IPS-15b (cell line): ENCODE results near the gene PAQR3.

Experiments
- H3K27me3 ChIP-seq: one replicate; pipeline ENCODE4 v1.6.1; 2013; ENCODE audit warnings: low read length; ENCODE audit not compliant: control insufficient read depth, insufficient read depth
- H3K36me3 ChIP-seq: one replicate; pipeline ENCODE4 v1.6.1; 2013; ENCODE audit warnings: low read length; ENCODE audit not compliant: control insufficient read depth, insufficient read depth
- H3K4me1 ChIP-seq: one replicate; pipeline ENCODE4 v1.6.1; 2013; ENCODE audit warnings: mild to moderate bottlenecking, low read length; ENCODE audit not compliant: control insufficient read depth, insufficient read depth
- H3K4me3 ChIP-seq: one replicate; pipeline ENCODE4 v1.5.1; 2013; ENCODE audit warnings: low read depth, low read length
- H3K9ac ChIP-seq: one replicate; pipeline ENCODE4 v1.6.1; 2013; ENCODE audit warnings: low read depth, mild to moderate bottlenecking, low read length
- H3K9me3 ChIP-seq: one replicate; pipeline ENCODE4 v1.6.1; 2013; ENCODE audit warnings: mild to moderate bottlenecking, low read length; ENCODE audit not compliant: control insufficient read depth, insufficient read depth

PAQR3 gene

GRCh38 chr4:78938868-78939666, at the start of gene PAQR3:
Gene PAQR3, minus strand, starts transcription at chr4:78939438. Its CDS starts 214 bp downstream, at chr4:78939224.
- peaks cover 28% of the 10 kb centered on the region for H3K4me1 ChIP-seq
- no peaks in the 10 kb centered on the region for H3K9me3 ChIP-seq
- H3K27me3 ChIP-seq, result peaks cover 9% of the 10 kb centered on the region
- peak within 1 kb of the TSS; percentile 77 for H3K9ac ChIP-seq
- peak within 1 kb of the TSS; percentile 93 for H3K4me3 ChIP-seq
- no peaks in the 10 kb centered on the region for H3K36me3 ChIP-seq

DNA sequence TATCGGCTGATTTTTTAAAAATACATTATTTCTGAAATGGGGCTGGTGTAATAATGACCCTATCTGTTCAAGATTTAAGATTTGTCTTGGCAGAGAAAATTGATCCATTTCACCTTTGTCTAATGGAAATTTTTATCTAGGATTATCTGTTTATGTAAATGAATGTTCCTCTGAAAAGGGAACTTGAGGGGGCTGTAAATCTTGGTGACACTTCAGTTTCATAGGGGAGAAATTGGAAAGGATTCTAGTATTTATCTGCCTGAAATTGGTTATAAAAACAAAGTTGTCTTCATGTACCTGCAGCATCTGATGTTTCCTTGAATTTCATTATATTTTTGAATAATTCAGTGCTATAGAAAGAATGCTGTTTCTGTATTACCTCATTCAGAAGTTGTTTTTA, 48.4 kb upstream of the PAQR3 start:
- Histone ChIP-seq H3K9me3 (peaks cover under 1% of the 10 kb centered on the region), H3K4me1 (no peaks in the 10 kb centered on the region), H3K9ac (no peak overlapping the region), H3K27me3 (no peaks in the 10 kb centered on the region), H3K4me3 (no peak overlapping the region), H3K36me3 (no peaks in the 10 kb centered on the region)

DNA sequence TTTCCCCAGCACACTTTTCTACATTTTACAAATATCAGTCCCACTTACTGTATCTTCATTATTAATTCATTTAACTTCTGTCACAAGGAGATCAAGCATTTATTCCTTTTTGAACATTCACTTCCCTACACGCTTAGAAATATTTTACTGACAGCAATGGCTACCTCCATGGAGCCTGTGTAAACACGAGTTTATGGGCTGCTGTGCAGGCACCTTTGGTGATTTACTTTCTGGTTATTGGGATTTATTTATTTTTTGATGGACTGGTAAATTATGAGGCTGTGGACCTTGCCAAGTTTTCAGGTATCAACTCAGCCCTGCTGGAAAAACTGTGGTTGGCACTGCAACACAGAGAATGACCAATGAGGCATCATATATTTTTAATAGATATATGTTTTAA, 45.4 kb upstream of the PAQR3 start:
- Histone ChIP-seq H3K27me3 (no peaks in the 10 kb centered on the region), H3K4me3 (no peak overlapping the region), H3K9ac (no peak overlapping the region), H3K9me3 (peaks cover 7% of the 10 kb centered on the region), H3K4me1 (no peaks in the 10 kb centered on the region), H3K36me3 (no peaks in the 10 kb centered on the region)

DNA sequence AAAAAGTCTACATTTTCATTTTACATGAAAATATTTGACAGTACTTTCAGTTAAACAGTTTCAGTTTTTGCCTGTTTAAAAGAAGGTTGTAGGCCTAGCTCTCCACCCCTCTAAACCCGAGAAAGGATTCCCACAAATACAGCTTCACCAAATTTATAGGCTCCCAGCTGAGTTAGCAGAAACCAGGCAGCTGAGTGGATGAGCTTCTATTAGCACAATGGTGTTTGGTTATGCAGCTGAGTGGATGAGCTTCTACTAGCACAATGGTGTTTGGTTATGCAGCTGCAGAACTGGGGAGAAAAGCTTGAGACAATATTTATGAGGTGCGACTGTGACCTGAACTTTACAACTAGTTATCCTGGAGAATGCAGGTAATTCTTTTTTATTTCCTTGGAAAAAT, 36.6 kb upstream of the PAQR3 start:
- Histone ChIP-seq H3K36me3 (no peaks in the 10 kb centered on the region), H3K27me3 (no peaks in the 10 kb centered on the region), H3K9ac (no peak overlapping the region), H3K4me1 (no peaks in the 10 kb centered on the region), H3K9me3 (no peaks in the 10 kb centered on the region), H3K4me3 (no peak overlapping the region)

GRCh38 chr4:78971776-78972175, 32.5 kb upstream of the PAQR3 start:
- H3K9me3 ChIP-seq, result no peaks in the 10 kb centered on the region
- no peak overlapping the region for H3K9ac ChIP-seq
- H3K27me3 ChIP-seq, result no peaks in the 10 kb centered on the region
- no peaks in the 10 kb centered on the region for H3K4me1 ChIP-seq
- no peak overlapping the region for H3K4me3 ChIP-seq
- H3K36me3 ChIP-seq, result no peaks in the 10 kb centered on the region

DNA sequence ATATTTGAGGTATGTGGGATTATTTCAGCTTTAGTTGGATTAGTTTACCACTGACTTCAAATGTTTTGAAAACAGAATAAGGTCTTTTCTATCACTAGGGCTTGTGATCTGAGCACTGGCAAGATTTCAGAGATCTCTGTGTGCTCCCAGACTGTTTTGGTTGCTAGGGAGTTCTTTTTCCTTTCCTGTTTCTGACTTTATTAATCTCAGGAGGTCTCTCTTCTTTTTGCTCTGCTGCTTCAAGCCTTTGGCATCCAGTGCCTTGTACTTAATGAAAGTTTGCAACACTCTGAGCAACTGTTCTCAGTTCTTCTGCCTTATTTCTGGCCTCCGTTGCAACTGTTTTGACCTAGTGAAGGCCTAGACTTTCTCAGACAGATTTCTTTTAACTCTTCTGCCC, 32.1 kb upstream of the PAQR3 start:
- no peaks in the 10 kb centered on the region for H3K9me3 ChIP-seq
- H3K9ac ChIP-seq, result no peak overlapping the region
- no peaks in the 10 kb centered on the region for H3K36me3 ChIP-seq
- H3K4me3 ChIP-seq, result no peak overlapping the region
- no peaks in the 10 kb centered on the region for H3K27me3 ChIP-seq
- H3K4me1 ChIP-seq, result no peaks in the 10 kb centered on the region

DNA sequence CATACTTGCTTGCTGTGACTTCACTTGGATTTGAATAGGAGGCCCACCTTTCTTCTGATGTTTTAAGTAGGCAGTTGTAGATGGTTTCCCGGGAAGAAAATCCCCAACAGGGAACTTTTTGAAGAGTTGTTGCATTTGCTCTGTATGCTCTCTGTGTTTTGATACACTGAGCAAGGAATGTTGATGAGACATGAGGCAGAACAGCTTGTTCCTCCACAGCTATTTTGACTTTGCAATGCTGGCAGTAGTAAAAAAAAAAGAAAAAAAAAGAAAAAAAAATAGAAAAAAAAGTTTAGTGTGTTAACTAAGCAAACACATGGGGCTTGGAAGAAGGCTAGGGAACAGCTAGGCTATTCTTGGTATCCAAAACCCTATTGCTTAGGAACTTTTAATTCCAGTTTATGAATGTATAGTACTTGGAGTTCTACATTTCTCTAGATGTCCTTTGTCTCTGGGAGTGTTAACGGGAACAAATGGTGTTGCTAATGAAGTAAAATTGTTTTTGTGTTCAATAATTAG, 23.4 kb upstream of the PAQR3 start:
- H3K4me3 ChIP-seq, result no peak overlapping the region
- no peaks in the 10 kb centered on the region for H3K36me3 ChIP-seq
- no peaks in the 10 kb centered on the region for H3K9me3 ChIP-seq
- H3K4me1 ChIP-seq, result no peaks in the 10 kb centered on the region
- H3K9ac ChIP-seq, result no peak overlapping the region
- H3K27me3 ChIP-seq, result no peaks in the 10 kb centered on the region

DNA sequence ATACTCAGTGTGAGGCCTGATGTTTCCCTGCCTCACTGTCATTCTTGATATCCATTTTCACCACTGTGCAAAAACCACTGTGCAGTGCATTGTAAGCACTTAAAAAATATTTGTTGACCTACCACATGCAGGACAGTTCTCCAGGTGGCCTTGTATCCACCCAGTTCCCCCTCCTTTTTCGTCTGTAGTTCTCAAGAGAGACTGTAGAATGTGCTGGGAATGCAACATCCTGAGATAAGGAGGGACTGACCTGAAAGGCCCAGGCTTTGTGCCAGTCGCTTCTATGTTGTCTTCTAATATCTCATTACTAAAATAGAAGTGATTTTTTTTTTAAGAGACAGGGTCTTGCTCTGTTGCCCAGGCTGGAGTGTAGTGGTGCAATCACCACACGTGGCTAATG, 21.7 kb upstream of the PAQR3 start:
- no peak overlapping the region for H3K9ac ChIP-seq
- no peaks in the 10 kb centered on the region for H3K36me3 ChIP-seq
- H3K9me3 ChIP-seq, result no peaks in the 10 kb centered on the region
- no peaks in the 10 kb centered on the region for H3K4me1 ChIP-seq
- H3K27me3 ChIP-seq, result no peaks in the 10 kb centered on the region
- no peak overlapping the region for H3K4me3 ChIP-seq

GRCh38 chr4:78956975-78957374, 17.7 kb upstream of the PAQR3 start:
- no peaks in the 10 kb centered on the region for H3K4me1 ChIP-seq
- no peaks in the 10 kb centered on the region for H3K9me3 ChIP-seq
- no peak overlapping the region for H3K9ac ChIP-seq
- H3K4me3 ChIP-seq, result no peak overlapping the region
- H3K27me3 ChIP-seq, result no peaks in the 10 kb centered on the region
- no peaks in the 10 kb centered on the region for H3K36me3 ChIP-seq

- Histone ChIP-seq H3K9ac (no peak overlapping the region), H3K4me1 (no peaks in the 10 kb centered on the region), H3K27me3 (no peaks in the 10 kb centered on the region), H3K9me3 (no peaks in the 10 kb centered on the region), H3K4me3 (no peak overlapping the region), H3K36me3 (no peaks in the 10 kb centered on the region)
These were observed 14.8 kb upstream of the PAQR3 start for GRCh38 chr4:78953769-78954666.

- Histone ChIP-seq H3K9me3 (no peaks in the 10 kb centered on the region), H3K9ac (no peak overlapping the region), H3K4me3 (no peak overlapping the region), H3K36me3 (no peaks in the 10 kb centered on the region), H3K27me3 (no peaks in the 10 kb centered on the region), H3K4me1 (no peaks in the 10 kb centered on the region)
These were observed 14.0 kb upstream of the PAQR3 start for GRCh38 chr4:78953231-78953630.
